Smooth muscle cell (in vitro differentiated cells): Measurements from ENCODE around the gene LANCL2. TPM values are rescaled to one million over a fixed set of nuclear protein-coding genes. Genes with fewer than 3 reads are reported as not detected.

Source experiments
- DNase-seq: peaks from one replicate; lab custom pipeline; 2025; ENCODE audit not compliant: unreplicated experiment; lab: John Stamatoyannopoulos, UW
- H2AFZ ChIP-seq: fragments of 200-600 bp; sonication (generic); 2 replicates; pipeline ENCODE4 v1.6.0; 2016; ENCODE audit warnings: antibody characterized with exemption, low read depth, mild to moderate bottlenecking
- H3F3A ChIP-seq: fragments of 200-600 bp; sonication (generic); 2 replicates; pipeline ENCODE4 v1.6.0; 2017; ENCODE audit warnings: antibody characterized with exemption, low read depth
- H3K27ac ChIP-seq: fragments of 200-600 bp; sonication (generic); 2 replicates; pipeline ENCODE4 v1.5.1; 2016; ENCODE audit warnings: low read depth, mild to moderate bottlenecking
- H3K27me3 ChIP-seq: fragments of 200-600 bp; sonication (generic); 2 replicates; pipeline ENCODE4 v1.6.1; 2016; ENCODE audit warnings: low read depth, mild to moderate bottlenecking
- H3K36me3 ChIP-seq: fragments of 200-600 bp; sonication (generic); 2 replicates; pipeline ENCODE4 v1.5.1; 2016; ENCODE audit warnings: low read depth
- H3K4me1 ChIP-seq: fragments of 200-600 bp; sonication (generic); 2 replicates; pipeline ENCODE4 v1.5.1; 2016; ENCODE audit warnings: low read depth
- H3K4me2 ChIP-seq: fragments of 200-600 bp; sonication (generic); 2 replicates; pipeline ENCODE4 v1.6.0; 2016; ENCODE audit warnings: mild to moderate bottlenecking
- H3K4me3 ChIP-seq: fragments of 200-600 bp; sonication (generic); 2 replicates; pipeline ENCODE4 v1.5.1; 2016; ENCODE audit warnings: mild to moderate bottlenecking
- H3K79me2 ChIP-seq: fragments of 200-600 bp; sonication (generic); 2 replicates; pipeline ENCODE4 v1.6.0; 2016; ENCODE audit warnings: low read depth, mild to moderate bottlenecking
- H3K9ac ChIP-seq: fragments of 200-600 bp; sonication (generic); 2 replicates; pipeline ENCODE4 v1.6.0; 2016; ENCODE audit warnings: low read depth
- H3K9me3 ChIP-seq: fragments of 200-600 bp; sonication (generic); replicated peaks from 2 replicates; pipeline ENCODE4 v1.5.1; 2016; ENCODE audit warnings: low read depth
- H4K20me1 ChIP-seq: fragments of 200-600 bp; sonication (generic); 2 replicates; pipeline ENCODE4 v1.6.0; 2016; ENCODE audit warnings: low read depth
- CTCF ChIP-seq: fragments of 200-600 bp; sonication (generic); IDR thresholded peaks from 2 replicates; pipeline ENCODE4 v1.5.1; 2017; ENCODE audit warnings: borderline replicate concordance, mild to moderate bottlenecking, antibody characterized with exemption; ENCODE audit not compliant: insufficient read depth, poor library complexity, severe bottlenecking
- whole genome bisulfite sequencing: methylation state at CpG from one replicate; pipeline ENCODE4 v1.1.7; 2016; ENCODE audit warnings: low lambda C conversion rate; 5-methylcytosine and 5-hydroxymethylcytosine counted together
- polyA plus RNA-seq: library from polyadenylated mRNA; unstranded; fragments of >200 nt; fragmentation: Nextera tagmentation; extraction: Ambion mirVana; gene quantifications from 2 replicates; pipeline ENCODE4 v1.2.1, GENCODE V29; 2016
- total RNA-seq: library from RNA; depleted of rRNA; stranded (reverse); fragments of >200 nt; gene quantifications from 2 replicates; pipeline ENCODE4 v1.2.3, GENCODE V29; 2014

LANCL2 gene
- total and polyA plus RNA-seq, 2 experiments from 2014 or later: 9.4 to 15.6 TPM

DNA sequence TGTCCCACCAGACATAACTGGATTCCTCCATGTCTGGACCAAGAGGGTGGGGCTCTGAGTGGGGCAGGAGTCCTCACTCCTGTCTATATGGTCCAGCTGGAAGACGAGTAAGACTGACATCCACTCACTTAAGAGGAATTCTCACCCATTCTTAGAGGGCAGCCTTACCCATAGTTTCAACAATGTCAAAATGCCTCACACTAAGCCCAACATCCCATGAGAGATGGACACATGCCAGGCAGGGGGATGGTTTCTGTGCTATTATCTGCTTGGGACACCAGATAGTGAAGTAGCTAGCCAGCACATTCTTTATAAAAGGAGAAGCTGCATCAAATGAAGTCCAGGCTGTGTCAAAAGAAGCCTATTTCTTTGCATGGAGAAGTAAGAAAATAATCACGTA is 4.7 kb upstream of the LANCL2 start:
- H3K9ac ChIP-seq: no peak overlapping the region

GRCh38 chr7:55361560-55361959 is 3.6 kb upstream of the LANCL2 start:
- Histone ChIP-seq H3K9me3 (no peaks in the 10 kb centered on the region), H3K27ac (no peak overlapping the region), H3K9ac (no peak overlapping the region), H4K20me1 (no peaks in the 10 kb centered on the region), H3K79me2 (no peaks in the 10 kb centered on the region), H3K4me2 (no peak overlapping the region), H3F3A (peaks cover 9% of the 10 kb centered on the region), H3K4me3 (no peak overlapping the region), H3K27me3 (no peaks in the 10 kb centered on the region), H3K4me1 (peaks cover 6% of the 10 kb centered on the region), H3K36me3 (no peaks in the 10 kb centered on the region), H2AFZ (no peak overlapping the region)
- no peak for TF ChIP-seq CTCF
- no peak for DNase-seq
- WGBS: 86% methylated on average over 6 of the region's 6 CpGs

More for the DNA sequence above, 4.7 kb upstream of the LANCL2 start:
- 76% methylated on average over 2 of the region's 2 CpGs for WGBS
- H4K20me1 ChIP-seq: no peaks in the 10 kb centered on the region
- peaks cover 6% of the 10 kb centered on the region for H3K4me1 ChIP-seq
- H3K4me3 ChIP-seq: no peak overlapping the region
- H3K9me3 ChIP-seq: no peaks in the 10 kb centered on the region
- DNase-seq: no peak
- no peaks in the 10 kb centered on the region for H3K79me2 ChIP-seq
- H2AFZ ChIP-seq: no peak overlapping the region
- H3K36me3 ChIP-seq: no peaks in the 10 kb centered on the region
- TF ChIP-seq CTCF: no peak
- H3F3A ChIP-seq: peaks cover 8% of the 10 kb centered on the region
- no peak overlapping the region for H3K4me2 ChIP-seq
- H3K27ac ChIP-seq: no peak overlapping the region
- H3K27me3 ChIP-seq: no peaks in the 10 kb centered on the region

DNA sequence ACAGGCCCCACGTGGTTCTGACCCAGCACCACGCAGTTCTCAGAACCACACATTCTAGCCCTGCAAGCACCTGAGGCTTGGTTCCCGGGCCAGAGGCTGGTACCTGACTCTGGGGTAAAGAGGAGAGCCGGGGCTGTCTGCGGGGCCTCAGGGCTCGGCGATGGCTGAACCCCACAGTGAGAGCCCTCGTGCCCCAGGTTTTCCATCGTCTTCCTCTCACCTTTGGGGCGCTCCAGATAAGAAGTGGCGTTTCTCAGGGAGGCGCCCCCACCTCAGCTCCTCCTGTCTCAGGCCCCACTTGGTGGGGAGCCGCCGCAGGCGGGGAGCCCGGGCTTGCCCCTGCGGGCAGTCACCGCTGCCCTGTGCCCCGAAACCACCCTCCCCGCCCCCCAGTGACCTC is 2.2 kb upstream of the LANCL2 start:
- H3K36me3 ChIP-seq: no peaks in the 10 kb centered on the region

More for the DNA sequence above, 2.2 kb upstream of the LANCL2 start:
- H2AFZ ChIP-seq: no peak overlapping the region
- no peak overlapping the region for H3K27ac ChIP-seq
- no peak for DNase-seq
- H3K4me2 ChIP-seq: no peak overlapping the region
- no peaks in the 10 kb centered on the region for H3K9me3 ChIP-seq
- H3F3A ChIP-seq: peaks cover 9% of the 10 kb centered on the region
- H3K79me2 ChIP-seq: no peaks in the 10 kb centered on the region
- H3K4me3 ChIP-seq: no peak overlapping the region
- no peaks in the 10 kb centered on the region for H4K20me1 ChIP-seq
- H3K4me1 ChIP-seq: peaks cover 17% of the 10 kb centered on the region
- no peak overlapping the region for H3K9ac ChIP-seq
- H3K27me3 ChIP-seq: no peaks in the 10 kb centered on the region
- WGBS: 94% methylated on average over 14 of the region's 20 CpGs
- no peak for TF ChIP-seq CTCF
